Calu3 (cell line): ENCODE results near the gene ST8SIA1. TPM values are rescaled to one million over a fixed set of nuclear protein-coding genes. Genes with fewer than 3 reads are reported as not detected.

Experiments
- BruUV-seq: library from RNA; stranded (reverse); fragments of 400-500 nt; replicated peaks from 2 replicates; lab custom pipeline; 2021; lab: Mats Ljungman, UMichigan
- CTCF ChIA-PET: fragments of 300-600 bp; sonication (Branson Sonifier 250); formaldehyde crosslinking; loops from one replicate; lab custom pipeline; 2022; ENCODE audit warnings: antibody characterized with exemption; lab: Charles Lee
- DNase-seq: peaks from one replicate; pipeline ENCODE4 v3.0.0; 2022
- H3K27ac Mint-ChIP-seq: one replicate; pipeline ENCODE4 v1.8.0; 2022; ENCODE audit warnings: mixed read lengths; ENCODE audit not compliant: unreplicated experiment
- H3K27me3 Mint-ChIP-seq: one replicate; pipeline ENCODE4 v1.8.0; 2022; ENCODE audit warnings: mixed read lengths; ENCODE audit not compliant: unreplicated experiment
- H3K36me3 Mint-ChIP-seq: one replicate; pipeline ENCODE4 v1.8.0; 2022; ENCODE audit warnings: mild to moderate bottlenecking, moderate library complexity, mixed read lengths; ENCODE audit not compliant: insufficient read depth, unreplicated experiment
- H3K4me1 Mint-ChIP-seq: one replicate; pipeline ENCODE4 v1.8.0; 2022; ENCODE audit warnings: mild to moderate bottlenecking, low read depth, mixed read lengths; ENCODE audit not compliant: unreplicated experiment
- H3K4me3 Mint-ChIP-seq: one replicate; pipeline ENCODE4 v1.8.0; 2022; ENCODE audit warnings: mild to moderate bottlenecking, low read depth, moderate library complexity, mixed read lengths; ENCODE audit not compliant: unreplicated experiment
- H3K9me3 Mint-ChIP-seq: one replicate; pipeline ENCODE4 v1.8.0; 2022; ENCODE audit warnings: low read depth, mixed read lengths; ENCODE audit not compliant: unreplicated experiment
- intact Hi-C: fragments of 100-400 bp; cut with micrococcal nuclease; formaldehyde crosslinking; loops from one replicate; pipeline ENCODE4 v1.10.0; 2022; ENCODE audit not compliant: unreplicated experiment
- total RNA-seq: library from RNA; stranded (reverse); gene quantifications from 2 replicates; pipeline ENCODE4 v1.2.3, GENCODE V29; 2022
- TF ChIP-seq, protein P1 (sequence below): fragments of 200-600 bp; IDR thresholded peaks from one replicate; pipeline ENCODE4 v1.8.0; 2022; ENCODE audit warnings: antibody characterized with exemption; ENCODE audit not compliant: unreplicated experiment

Gene ST8SIA1
- total RNA-seq, 1 experiment from 2014 or later, result not detected

DNA sequence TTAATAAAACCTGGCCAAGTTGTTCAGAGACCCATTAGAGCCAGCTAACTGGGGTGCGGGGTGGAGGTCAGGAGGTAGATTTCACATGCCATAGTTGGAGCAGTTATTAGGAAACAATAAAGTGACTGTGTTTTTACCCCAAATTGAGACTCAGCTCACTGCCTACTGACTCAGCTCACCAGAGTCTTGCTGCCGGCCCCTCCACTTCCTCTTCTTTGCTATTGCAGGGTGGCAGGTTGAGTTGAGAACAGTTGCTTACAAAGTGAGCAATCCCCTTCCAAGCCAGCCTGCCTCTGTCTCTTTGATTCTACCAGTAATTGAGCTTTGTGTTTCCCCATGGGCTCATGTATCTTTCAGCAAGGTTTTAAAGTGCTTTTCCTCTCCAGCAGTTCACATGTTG is 12.9 kb downstream of the ST8SIA1 start:
- H3K36me3 Mint-ChIP-seq, result no peaks in the 10 kb centered on the region
- TF ChIP-seq, protein P1, sequence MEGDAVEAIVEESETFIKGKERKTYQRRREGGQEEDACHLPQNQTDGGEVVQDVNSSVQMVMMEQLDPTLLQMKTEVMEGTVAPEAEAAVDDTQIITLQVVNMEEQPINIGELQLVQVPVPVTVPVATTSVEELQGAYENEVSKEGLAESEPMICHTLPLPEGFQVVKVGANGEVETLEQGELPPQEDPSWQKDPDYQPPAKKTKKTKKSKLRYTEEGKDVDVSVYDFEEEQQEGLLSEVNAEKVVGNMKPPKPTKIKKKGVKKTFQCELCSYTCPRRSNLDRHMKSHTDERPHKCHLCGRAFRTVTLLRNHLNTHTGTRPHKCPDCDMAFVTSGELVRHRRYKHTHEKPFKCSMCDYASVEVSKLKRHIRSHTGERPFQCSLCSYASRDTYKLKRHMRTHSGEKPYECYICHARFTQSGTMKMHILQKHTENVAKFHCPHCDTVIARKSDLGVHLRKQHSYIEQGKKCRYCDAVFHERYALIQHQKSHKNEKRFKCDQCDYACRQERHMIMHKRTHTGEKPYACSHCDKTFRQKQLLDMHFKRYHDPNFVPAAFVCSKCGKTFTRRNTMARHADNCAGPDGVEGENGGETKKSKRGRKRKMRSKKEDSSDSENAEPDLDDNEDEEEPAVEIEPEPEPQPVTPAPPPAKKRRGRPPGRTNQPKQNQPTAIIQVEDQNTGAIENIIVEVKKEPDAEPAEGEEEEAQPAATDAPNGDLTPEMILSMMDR, result no peak
- BruUV-seq, result no TSS peak
- intact Hi-C loops, result no loop called here
- H3K4me3 Mint-ChIP-seq, result no peak overlapping the region
- peaks cover 3% of the 10 kb centered on the region for H3K9me3 Mint-ChIP-seq
- H3K27me3 Mint-ChIP-seq, result peaks cover 18% of the 10 kb centered on the region
- no peak for DNase-seq
- CTCF ChIA-PET, result no interaction called here
- H3K27ac Mint-ChIP-seq, result no peak overlapping the region
- H3K4me1 Mint-ChIP-seq, result peaks cover 16% of the 10 kb centered on the region

DNA sequence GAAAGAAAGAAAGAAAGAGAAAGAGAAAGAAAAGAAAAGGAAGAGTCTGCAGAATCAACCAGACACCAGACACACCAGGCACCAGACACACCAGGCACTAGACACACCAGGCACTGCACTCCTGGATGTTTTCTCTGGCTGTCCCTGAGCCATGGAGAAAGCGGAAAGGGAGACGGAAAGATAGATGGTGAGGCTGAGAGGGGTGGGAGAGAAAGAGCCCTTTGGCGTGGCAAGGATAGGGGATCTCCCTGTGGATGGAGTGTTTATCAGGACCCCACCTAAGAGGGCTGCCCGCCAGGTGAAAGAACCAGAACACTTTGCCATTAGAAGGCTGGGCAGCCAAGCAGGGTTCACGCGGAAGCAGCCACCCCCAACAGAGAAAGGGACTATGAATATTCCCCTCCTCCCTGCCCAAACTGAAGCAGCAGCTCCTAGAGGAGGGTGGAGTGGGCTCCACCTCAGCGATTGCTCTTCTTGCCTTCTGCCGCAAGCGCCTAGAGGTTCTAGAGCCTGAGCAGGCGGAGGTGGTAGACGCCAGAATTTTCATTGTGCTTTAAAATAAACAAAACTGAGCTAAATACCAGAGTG is 13.4 kb downstream of the ST8SIA1 start:
- Mint-ChIP-seq H3K27ac (no peak overlapping the region), H3K27me3 (peaks cover 18% of the 10 kb centered on the region), H3K4me1 (peaks cover 16% of the 10 kb centered on the region), H3K4me3 (no peak overlapping the region), H3K9me3 (peaks cover 3% of the 10 kb centered on the region), H3K36me3 (no peaks in the 10 kb centered on the region)
- BruUV-seq, result no TSS peak
- TF ChIP-seq, protein P1, result no peak
- CTCF ChIA-PET, result no interaction called here
- DNase-seq, result no peak
- intact Hi-C loops, result no loop called here

DNA sequence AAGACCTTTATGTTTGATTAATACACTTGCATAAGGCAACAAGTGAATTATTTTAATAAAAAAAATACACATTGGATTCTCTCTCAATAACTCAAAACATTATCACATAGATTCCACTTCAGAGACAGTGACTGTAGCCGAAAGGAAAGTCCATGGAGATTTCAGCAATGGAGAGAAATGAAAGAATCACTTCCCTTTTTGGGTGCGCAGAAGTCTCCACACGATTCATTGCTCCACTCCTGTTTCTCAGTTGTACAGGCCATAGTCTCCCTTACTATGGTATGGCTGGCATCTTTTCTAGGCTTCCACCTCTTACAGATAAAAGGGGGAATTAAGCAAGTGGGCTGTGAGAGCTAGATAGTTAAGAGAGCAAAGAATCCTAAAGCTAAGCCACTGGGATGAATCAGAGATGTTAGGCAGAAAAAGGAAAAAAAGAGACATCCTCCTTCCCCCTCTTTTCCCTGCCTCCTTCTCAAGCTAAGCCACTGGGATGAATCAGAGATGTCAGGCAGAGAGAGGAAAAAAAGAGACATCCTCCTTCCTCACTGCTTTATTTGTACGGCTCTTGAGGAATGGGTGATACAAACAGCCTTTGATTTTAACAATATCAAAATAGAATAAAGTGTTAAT is 16.3 kb downstream of the ST8SIA1 start:
- Mint-ChIP-seq H3K9me3 (no peaks in the 10 kb centered on the region), H3K36me3 (no peaks in the 10 kb centered on the region), H3K27me3 (peaks cover 32% of the 10 kb centered on the region), H3K27ac (no peak overlapping the region), H3K4me1 (peaks cover 16% of the 10 kb centered on the region), H3K4me3 (no peak overlapping the region)
- CTCF ChIA-PET, result no interaction called here
- TF ChIP-seq, protein P1, result no peak
- DNase-seq, result no peak
- intact Hi-C loops, result no loop called here
- no TSS peak for BruUV-seq

DNA sequence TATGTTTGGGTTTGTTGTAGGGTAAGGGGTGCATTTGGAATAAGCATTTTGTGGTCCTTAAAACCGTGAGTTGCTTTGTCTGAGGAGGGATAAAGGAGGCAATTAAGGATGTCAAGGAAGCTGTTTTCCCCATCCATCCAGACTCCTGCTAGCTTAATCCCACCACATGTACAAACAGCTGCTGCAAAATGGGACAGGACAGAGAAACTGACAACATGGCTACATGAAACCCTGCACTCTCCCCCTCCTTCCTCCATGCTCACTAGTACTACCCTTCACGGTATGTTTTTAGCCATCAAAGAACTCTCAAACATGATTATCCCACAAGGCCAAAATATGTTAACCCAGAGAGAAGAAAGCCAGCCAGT is 20.6 kb downstream of the ST8SIA1 start:
- no peak overlapping the region for H3K27ac Mint-ChIP-seq
- CTCF ChIA-PET, result interaction anchor here (0.6 kb wide), 1 partner anchor 242 kb away, joined by 4 read pairs; no protein-coding TSS in a partner anchor

More for the DNA sequence above, 20.6 kb downstream of the ST8SIA1 start:
- no peak for DNase-seq
- no TSS peak for BruUV-seq
- H3K4me1 Mint-ChIP-seq, result no peaks in the 10 kb centered on the region
- no peaks in the 10 kb centered on the region for H3K9me3 Mint-ChIP-seq
- no peaks in the 10 kb centered on the region for H3K36me3 Mint-ChIP-seq
- intact Hi-C loops, result no loop called here
- H3K4me3 Mint-ChIP-seq, result no peak overlapping the region
- peaks cover 20% of the 10 kb centered on the region for H3K27me3 Mint-ChIP-seq
- TF ChIP-seq, protein P1, result no peak
